GM19023 (cell line): ENCODE measurements around the gene MYO18A.

ENCODE experiments used
- ATAC-seq: cut with Tn5 transposase; IDR thresholded peaks from one replicate; pipeline ENCODE4 v1.9.1; 2021; ENCODE audit warnings: mild to moderate bottlenecking, moderate library complexity; ENCODE audit not compliant: unreplicated experiment

The MYO18A gene

DNA sequence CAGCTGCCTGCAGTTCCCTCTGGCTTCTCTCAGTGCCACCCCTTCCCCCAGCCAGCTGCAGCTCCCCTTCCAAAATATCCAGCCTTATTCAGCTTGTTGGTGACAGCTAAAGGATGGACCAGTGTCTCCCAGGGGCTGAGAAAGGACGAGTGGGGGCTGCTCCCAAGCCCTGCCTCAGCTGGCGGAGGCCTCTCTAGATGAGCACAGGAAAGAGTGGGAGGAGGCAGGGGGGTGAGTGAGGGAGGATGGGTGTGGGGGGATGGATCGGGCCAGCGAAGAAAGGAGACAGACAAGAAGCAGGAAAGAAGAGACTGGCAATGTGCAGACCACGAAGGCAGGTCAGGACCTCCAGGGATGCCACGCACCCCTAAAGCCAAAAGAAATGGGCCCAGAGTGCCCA, 119.7 kb downstream of the MYO18A start:
- ATAC-seq: no peak

DNA sequence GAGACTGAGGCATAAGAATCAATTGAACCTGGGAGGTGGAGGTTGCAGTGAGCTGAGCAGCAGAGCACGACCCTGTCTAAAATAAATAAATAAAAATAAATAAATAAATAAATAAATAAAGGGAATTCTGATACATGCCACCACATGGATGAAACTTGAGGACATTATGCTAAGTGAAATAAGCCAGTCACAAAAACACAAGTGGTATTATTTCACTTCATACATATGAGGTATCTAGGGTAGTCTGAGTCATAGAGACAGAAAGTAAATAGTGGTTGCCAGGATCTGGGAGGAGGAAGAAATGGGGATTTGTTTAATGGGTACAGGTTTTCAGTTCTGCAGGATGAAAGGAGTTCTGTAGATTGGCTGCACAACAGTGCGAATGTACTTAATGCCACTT, 120.9 kb downstream of the MYO18A start:
- ATAC-seq: no peak

- ATAC-seq: no peak
These were observed 121.8 kb downstream of the MYO18A start for GRCh38 chr17:29058391-29058790.

DNA sequence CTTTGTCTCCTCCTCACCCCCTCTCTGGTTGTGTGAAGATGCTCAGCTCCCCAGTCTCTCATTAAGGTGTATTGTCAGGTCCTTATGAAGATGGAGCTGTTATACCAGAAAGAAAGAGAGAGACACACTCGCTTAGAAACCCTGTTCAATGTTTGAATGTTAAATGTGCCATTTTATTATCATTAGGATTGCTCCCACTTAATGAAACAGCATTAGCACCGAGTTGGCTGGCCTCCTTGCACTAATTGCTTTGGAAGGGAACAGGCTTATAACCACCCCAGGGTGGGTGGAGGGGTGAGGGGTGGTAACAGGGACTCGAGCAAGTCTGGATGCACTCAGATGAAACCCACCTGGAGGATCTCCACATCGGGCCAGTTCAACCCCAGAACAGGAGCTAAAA, 122.8 kb downstream of the MYO18A start:
- ATAC-seq: no peak

- no peak for ATAC-seq
These were observed 125.4 kb downstream of the MYO18A start for GRCh38 chr17:29054835-29055234.

DNA sequence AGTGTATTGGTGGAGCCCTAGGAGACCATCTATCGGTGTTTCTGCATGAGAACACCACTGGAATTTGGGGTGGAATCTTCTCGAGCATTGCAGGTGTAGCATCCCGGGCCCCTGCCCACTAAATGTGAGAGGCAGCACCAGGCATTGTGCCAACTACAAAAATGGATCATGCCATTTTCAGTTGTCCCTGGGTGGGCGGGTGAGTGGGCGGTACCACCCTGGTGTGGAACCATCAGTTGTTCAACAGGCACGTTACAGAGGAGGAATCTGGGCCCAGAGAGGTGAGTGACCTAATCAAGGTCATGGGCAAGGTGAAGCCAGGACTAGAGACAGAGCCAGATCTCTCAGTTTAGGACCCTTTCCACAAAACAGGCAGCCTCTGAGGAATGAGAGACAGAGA, 128.5 kb downstream of the MYO18A start:
- ATAC-seq: no peak

- no peak for ATAC-seq
These were observed 129.0 kb downstream of the MYO18A start for GRCh38 chr17:29051194-29051593.

DNA sequence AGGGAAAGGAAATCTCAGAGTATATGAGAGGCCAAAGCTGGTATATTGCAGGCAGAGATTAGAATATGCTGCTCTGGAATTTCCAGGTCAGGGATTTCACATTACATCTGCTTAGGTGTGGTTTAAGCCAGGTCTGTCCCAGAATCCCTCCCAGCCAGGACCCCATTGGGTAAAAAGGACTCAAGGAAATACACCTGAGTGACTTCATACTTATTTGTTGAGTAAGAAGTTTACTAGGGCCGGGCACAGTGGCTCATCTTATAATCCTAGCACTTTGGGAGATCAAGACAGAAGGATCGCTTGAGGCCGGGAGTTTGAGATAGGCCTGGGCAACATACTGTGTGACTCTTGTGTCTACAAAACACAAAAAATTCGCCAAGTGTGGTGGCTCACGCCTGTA, 130.0 kb downstream of the MYO18A start:
- no peak for ATAC-seq

- ATAC-seq: no peak
These were observed 130.6 kb downstream of the MYO18A start for GRCh38 chr17:29049541-29050145.

DNA sequence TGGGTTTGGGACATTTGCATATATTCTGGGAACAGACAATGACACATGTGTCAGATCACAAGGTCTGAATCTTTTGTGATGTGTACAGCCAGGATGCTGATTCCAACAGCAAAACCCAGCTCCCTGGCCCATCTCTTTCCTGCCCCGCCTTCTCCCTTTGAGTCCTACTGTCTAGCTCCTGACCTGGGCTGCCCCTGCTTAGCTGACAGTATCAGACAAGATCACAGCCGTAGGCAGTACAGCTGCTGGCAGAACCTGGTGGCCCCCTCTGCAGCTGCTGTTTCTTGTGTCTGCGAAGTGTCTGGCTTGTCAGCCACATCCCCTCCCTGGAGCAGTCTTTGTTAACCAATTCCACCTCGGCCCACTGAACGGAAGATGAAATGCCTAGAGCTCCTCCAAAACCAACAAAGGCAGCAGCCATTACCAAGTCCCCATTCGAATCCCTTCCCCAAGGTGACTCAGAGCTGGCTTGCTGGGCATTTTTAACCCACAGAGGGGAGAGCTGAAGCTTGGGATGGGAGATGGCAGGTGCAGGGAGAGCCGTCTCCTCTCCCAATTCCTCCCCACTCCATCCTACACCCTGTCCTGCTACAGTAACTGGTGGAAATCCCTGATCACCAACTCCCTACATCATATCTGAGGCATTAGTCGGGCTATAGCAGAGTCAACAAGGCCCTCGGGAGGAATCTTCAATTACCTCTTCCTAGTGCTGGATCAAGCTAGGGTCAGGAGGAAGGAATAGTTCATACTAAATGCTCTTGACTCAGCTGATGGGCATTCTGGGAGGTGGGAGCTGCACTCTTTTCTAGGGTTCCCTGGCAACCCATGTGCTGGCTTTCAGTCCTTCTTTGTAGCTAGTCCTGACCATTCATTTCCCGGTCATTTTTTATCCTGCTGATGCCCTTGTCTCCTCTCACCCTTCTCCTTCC, 131.5 kb downstream of the MYO18A start:
- ATAC-seq: no peak

GRCh38 chr17:29046473-29046839, 133.7 kb downstream of the MYO18A start:
- ATAC-seq: no peak

GRCh38 chr17:29045734-29046472, 134.3 kb downstream of the MYO18A start:
- ATAC-seq: no peak

DNA sequence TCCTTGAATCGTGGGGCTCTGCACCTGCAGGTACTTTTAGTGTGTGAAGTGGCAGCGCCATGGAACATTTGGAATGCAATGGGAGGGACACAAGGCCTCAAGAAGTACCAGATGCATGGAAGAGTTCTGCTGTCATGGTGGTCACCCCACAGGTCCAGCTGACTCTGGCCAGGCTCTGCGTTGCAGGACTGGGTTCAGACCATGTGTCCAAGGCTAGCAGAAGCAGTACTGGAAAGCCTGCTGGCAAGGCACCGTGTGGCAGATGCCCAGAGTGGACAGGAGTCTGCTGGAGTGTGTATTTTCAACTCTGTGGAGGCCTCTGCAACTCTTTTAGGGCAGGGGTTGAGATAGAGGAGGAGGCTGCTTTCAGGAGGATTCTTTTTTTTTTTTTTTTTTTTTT, 135.2 kb downstream of the MYO18A start:
- ATAC-seq: no peak

DNA sequence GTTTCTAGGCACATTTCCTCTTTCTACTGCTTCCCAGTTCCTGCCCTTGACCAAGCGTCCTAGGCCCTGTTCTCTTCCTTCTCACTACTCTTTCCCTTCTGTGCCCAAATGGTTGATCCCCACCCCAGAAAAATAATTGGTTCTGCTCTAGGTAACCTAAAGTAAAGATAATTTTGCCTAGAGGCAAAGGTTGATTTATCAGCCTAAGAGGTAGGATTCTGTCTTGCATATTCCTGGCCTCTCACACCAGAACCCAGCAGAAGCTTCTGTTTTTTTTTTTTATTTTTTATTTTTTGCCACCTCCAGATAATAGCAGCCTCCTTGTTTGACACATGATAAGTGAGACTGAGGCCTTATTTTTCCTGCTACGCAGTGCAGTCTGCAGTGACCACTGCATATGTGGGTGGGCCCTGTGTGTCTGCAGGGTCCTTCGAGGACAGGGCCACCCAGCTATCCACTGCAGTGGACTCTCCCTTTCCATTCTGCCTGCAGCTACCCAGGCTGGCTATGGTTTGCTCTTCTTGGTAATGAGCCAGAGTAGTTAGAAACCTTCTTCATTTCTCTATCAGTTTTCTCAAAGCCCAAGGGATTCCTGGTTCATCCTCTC, 136.6 kb downstream of the MYO18A start:
- ATAC-seq: no peak

DNA sequence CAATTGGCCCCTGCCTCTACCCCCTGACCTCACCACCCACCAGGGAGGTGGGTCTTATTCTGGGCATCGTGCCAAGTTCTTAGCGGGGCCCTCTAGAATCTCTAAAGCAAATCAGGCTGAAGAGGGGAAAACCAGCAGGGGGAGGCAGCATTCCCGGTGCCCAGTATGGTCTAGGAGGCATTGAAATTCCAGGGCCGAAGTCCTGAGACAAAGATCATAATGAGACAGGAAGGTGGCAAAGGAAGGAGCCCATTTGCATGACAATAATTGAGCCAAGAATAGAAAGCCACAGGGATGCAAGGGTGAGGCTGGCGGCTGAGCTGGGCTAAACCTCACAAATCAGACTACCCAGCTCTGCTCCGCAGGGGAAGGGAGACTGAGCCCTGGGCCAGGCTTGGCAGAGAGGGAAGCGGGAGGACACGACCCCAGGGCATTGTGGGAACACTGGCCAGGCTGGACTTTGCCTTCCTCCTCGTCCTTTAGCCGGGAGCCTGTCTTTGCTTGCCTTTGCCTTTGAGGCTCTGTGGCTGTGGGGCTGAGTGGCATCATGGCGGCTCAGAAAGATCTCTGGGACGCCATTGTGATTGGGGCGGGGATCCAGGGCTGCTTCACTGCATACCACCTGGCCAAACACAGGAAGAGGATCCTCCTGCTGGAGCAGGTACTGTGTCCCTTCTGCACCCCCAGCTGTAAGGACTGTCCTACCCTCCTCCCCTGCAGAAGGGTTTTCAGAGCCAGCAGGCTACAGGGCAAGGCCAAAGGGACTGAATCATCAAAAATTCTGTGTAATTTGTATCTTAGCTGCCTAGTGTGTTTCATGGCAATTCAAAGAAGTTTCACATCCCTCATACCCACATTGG, 137.3 kb downstream of the MYO18A start, which contains the start of gene PIPOX:
Gene PIPOX, plus strand, starts transcription at position 463 of the 860 bp plus-strand sequence. Its CDS starts 85 bp downstream, at position 548.
- no peak for ATAC-seq

DNA sequence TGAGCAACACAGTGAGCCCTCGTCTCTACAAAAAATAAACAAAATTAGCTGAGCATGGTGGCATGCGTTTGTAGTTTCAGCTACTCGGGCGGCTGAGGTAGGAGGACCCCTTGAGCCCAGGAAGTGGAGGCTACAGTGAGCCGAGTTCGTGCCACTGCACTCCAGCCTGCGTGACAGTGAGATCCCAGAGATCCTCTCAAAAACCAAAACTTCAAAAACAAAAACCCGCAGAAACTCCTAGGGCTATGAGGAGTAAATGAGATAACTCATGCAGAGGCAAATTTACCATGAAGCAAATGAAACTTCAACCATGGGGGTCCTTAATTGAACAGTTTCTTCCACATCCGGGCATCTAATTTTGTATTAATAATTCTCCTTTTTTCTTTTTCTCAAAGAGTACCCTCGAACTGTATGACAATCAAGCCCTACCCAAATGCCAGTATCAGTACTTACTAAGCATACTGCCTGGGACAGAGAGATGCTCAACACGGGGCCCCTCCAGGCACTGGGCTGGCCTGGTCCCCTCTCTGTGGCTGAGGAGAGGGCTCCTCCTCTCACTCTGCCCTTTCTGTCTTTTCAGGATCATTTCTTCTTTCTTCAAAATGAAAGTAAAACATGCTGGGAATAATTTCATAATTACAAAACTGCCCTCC, 138.0 kb downstream of the MYO18A start:
- no peak for ATAC-seq

- ATAC-seq: no peak
These were observed 138.6 kb downstream of the MYO18A start for GRCh38 chr17:29041571-29041970.

DNA sequence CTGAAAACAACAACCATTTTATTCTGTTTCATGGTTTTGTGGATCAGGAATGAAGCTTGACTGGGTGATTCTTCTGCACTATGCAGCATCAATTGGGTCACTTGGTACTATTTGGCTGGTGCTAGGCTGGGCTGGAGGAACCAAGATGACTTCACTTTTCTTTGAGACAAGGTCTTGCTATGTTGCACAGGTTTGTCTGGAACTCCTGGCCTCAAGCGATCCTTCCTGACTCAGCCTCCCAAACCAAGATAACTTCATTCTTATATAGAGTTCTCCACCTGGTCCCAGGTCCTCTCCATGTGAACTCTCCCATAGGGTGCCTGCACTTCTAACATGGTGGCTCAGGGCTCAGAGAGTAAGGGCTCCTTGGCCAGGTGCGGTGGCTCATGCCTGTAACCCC, 139.1 kb downstream of the MYO18A start:
- no peak for ATAC-seq

GRCh38 chr17:29039764-29040598, 140.2 kb downstream of the MYO18A start:
- no peak for ATAC-seq
